Mesenchymal stem cell (in vitro differentiated cells and primary cell): ENCODE results near the gene MKI67.
"Not testable (repeated sequence)": the region's sequence is repeated elsewhere in the genome, so short reads cannot be mapped to it uniquely, and the experiment has no call there.

Experiments
- DNase-seq: peaks from one replicate; pipeline ENCODE4 v3.0.0-alpha.2; 2013
- H2AFZ ChIP-seq: one replicate; pipeline ENCODE4 v1.6.1; 2013; ENCODE audit warnings: low read depth, mild to moderate bottlenecking, control low read depth, inconsistent platforms, low read length, moderate library complexity
- H2AK5ac ChIP-seq: 2 replicates; pipeline ENCODE4 v1.6.1; 2013; ENCODE audit warnings: low read length, moderate library complexity, mild to moderate bottlenecking, inconsistent platforms; ENCODE audit not compliant: severe bottlenecking
- H2BK120ac ChIP-seq: one replicate; pipeline ENCODE4 v1.6.1; 2013; ENCODE audit warnings: low read depth, mild to moderate bottlenecking, inconsistent platforms, low read length, moderate library complexity
- H2BK12ac ChIP-seq, 2 experiments: one replicate each; pipeline ENCODE4 v1.6.1; 2013; ENCODE audit warnings: inconsistent platforms in 2 of 2, low read length in 2 of 2, mild to moderate bottlenecking in 2 of 2, moderate library complexity in 2 of 2, control low read depth in 1 of 2
- H2BK15ac ChIP-seq: one replicate; pipeline ENCODE4 v1.6.1; 2013; ENCODE audit warnings: mild to moderate bottlenecking, low read depth, inconsistent platforms; ENCODE audit not compliant: poor library complexity, severe bottlenecking
- H2BK5ac ChIP-seq: 2 replicates; pipeline ENCODE4 v1.6.1; 2013; ENCODE audit warnings: low read depth, mild to moderate bottlenecking, low read length, control low read depth, inconsistent platforms; ENCODE audit not compliant: poor library complexity, severe bottlenecking
- H3K14ac ChIP-seq, 2 experiments: one replicate each; pipeline ENCODE4 v1.6.1; 2013; ENCODE audit warnings: inconsistent platforms in 2 of 2, low read length in 2 of 2, control low read depth in 1 of 2, mild to moderate bottlenecking in 1 of 2, moderate library complexity in 1 of 2
- H3K18ac ChIP-seq, 2 experiments: one replicate each; pipeline ENCODE4 v1.6.1; 2013; ENCODE audit warnings: inconsistent platforms in 2 of 2, low read length in 2 of 2, control low read depth in 1 of 2, low read depth in 1 of 2, mild to moderate bottlenecking in 1 of 2
- H3K23ac ChIP-seq, 2 experiments: one replicate each; pipeline ENCODE4 v1.6.1; 2013; ENCODE audit warnings: inconsistent platforms in 2 of 2, low read length in 2 of 2, mild to moderate bottlenecking in 2 of 2, moderate library complexity in 2 of 2, control low read depth in 1 of 2
- H3K27ac ChIP-seq: 2 replicates; pipeline ENCODE4 v1.5.1; 2013; ENCODE audit warnings: mild to moderate bottlenecking, moderate library complexity, low read length, control low read depth, inconsistent platforms; ENCODE audit not compliant: poor library complexity, severe bottlenecking
- H3K27me3 ChIP-seq, 2 experiments: 2 replicates each; pipeline versions ENCODE4 v1.6.1 to v1.7.0; 2013; ENCODE audit warnings: low read length in 2 of 2, mild to moderate bottlenecking in 2 of 2, moderate library complexity in 2 of 2, control low read depth in 1 of 2, inconsistent platforms in 1 of 2; ENCODE audit not compliant: control insufficient read depth in 1 of 2, insufficient read depth in 1 of 2
- H3K36me3 ChIP-seq, 2 experiments: 2 replicates each; pipeline versions ENCODE4 v1.6.1 to v1.7.0; 2013; ENCODE audit warnings: low read length in 2 of 2, control low read depth in 1 of 2, inconsistent platforms in 1 of 2, low read depth in 1 of 2, mild to moderate bottlenecking in 1 of 2; ENCODE audit not compliant: insufficient read depth in 2 of 2, control insufficient read depth in 1 of 2
- H3K4ac ChIP-seq, 2 experiments: one replicate each; pipeline ENCODE4 v1.6.1; 2013; ENCODE audit warnings: inconsistent platforms in 2 of 2, low read length in 2 of 2, mild to moderate bottlenecking in 2 of 2, moderate library complexity in 2 of 2, control low read depth in 1 of 2, low read depth in 1 of 2
- H3K4me1 ChIP-seq: 2 replicates; pipeline ENCODE4 v1.6.1; 2013; ENCODE audit warnings: low read depth, low read length, control low read depth; ENCODE audit not compliant: control insufficient read depth, insufficient read depth
- H3K4me2 ChIP-seq: 2 replicates; pipeline ENCODE4 v1.6.1; 2013; ENCODE audit warnings: low read length, mild to moderate bottlenecking, inconsistent platforms; ENCODE audit not compliant: poor library complexity, severe bottlenecking
- H3K4me3 ChIP-seq, 2 experiments: 2 replicates each; pipeline versions ENCODE4 v1.5.1 to v1.7.0; 2013; ENCODE audit warnings: low read length in 2 of 2, mild to moderate bottlenecking in 2 of 2, control low read depth in 1 of 2, low read depth in 1 of 2; ENCODE audit not compliant: insufficient read depth in 1 of 2
- H3K79me1 ChIP-seq: replicated peaks from 2 replicates; pipeline ENCODE4 v1.6.1; 2013; ENCODE audit warnings: mild to moderate bottlenecking, control low read depth, low read length, inconsistent platforms; ENCODE audit not compliant: poor library complexity, severe bottlenecking
- H3K9ac ChIP-seq: 2 replicates; pipeline ENCODE4 v1.7.0; 2013; ENCODE audit warnings: mild to moderate bottlenecking, low read length, moderate library complexity
- H3K9me3 ChIP-seq: 2 replicates; pipeline ENCODE4 v1.7.0; 2013; ENCODE audit warnings: mild to moderate bottlenecking, low read length; ENCODE audit not compliant: control insufficient read depth
- H4K8ac ChIP-seq: one replicate; pipeline ENCODE4 v1.6.1; 2013; ENCODE audit warnings: inconsistent platforms, mild to moderate bottlenecking, low read length, moderate library complexity
- H4K91ac ChIP-seq: one replicate; pipeline ENCODE4 v1.6.1; 2013; ENCODE audit warnings: mild to moderate bottlenecking, low read length, inconsistent platforms
- WGBS: methylation state at CpG from one replicate; pipeline ENCODE4 v1.1.7; 2013; ENCODE audit warnings: mixed read lengths; 5-methylcytosine and 5-hydroxymethylcytosine counted together

The MKI67 gene

GRCh38 chr10:128138429-128138828 lies 12.2 kb upstream of the MKI67 start:
- not testable (repeated sequence) for H4K91ac ChIP-seq, H3K18ac ChIP-seq, H2BK120ac ChIP-seq, H3K9me3 ChIP-seq, DNase-seq, H3K4me3 ChIP-seq, H3K4me1 ChIP-seq, H2AFZ ChIP-seq, H3K4ac ChIP-seq, H3K4me2 ChIP-seq, H4K8ac ChIP-seq, H3K14ac ChIP-seq, H3K36me3 ChIP-seq, H2BK12ac ChIP-seq, H2AK5ac ChIP-seq, H3K27me3 ChIP-seq, H2BK15ac ChIP-seq, H3K9ac ChIP-seq, H3K27ac ChIP-seq, H2BK5ac ChIP-seq, H3K79me1 ChIP-seq, H3K23ac ChIP-seq
- 92% methylated on average over 11 of the region's 11 CpGs for WGBS

- Histone ChIP-seq H2AFZ (no peak overlapping the region), H2BK5ac (no peak overlapping the region), H2BK120ac (no peak overlapping the region), H3K9me3 (no peaks in the 10 kb centered on the region), H3K79me1 (no peaks in the 10 kb centered on the region), H3K4me3 (no peak overlapping the region), H2AK5ac (no peak overlapping the region), H3K14ac (no peak overlapping the region), H3K27me3 (peaks cover 0 to 9% of the 10 kb centered on the region in 2 experiments), H3K4me2 (no peak overlapping the region), H3K4ac (no peak overlapping the region), H3K36me3 (no peaks in the 10 kb centered on the region), H2BK15ac (no peak overlapping the region), H3K27ac (no peak overlapping the region), H3K4me1 (peaks cover 1% of the 10 kb centered on the region), H2BK12ac (no peak overlapping the region), H4K8ac (no peak overlapping the region), H3K23ac (no peak overlapping the region), H4K91ac (no peak overlapping the region), H3K9ac (no peak overlapping the region), H3K18ac (no peak overlapping the region)
- 70% methylated on average over 1 of the region's 1 CpG for WGBS
- DNase-seq, result no peak
Observed at GRCh38 chr10:128137877-128138276, 11.7 kb upstream of the MKI67 start.

DNA sequence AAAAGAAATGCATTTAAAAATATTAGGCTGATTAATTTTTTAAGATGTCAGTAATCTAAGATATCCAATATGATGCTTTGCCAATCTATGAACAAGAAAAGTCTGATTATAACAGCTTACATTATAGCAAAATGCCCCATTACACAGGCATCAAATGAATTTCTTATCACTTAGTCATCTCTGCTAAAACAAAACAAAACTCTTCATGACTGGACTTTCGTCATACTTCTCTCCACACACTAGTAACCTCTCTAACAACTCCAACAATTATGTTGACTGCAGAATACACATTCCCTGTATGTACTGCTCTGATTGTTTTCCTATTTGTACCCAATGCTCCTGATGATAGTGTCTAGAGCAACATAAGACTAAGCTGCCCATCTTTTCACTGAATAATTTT lies 3.8 kb upstream of the MKI67 start:
- H3K79me1 ChIP-seq, result peaks cover 4% of the 10 kb centered on the region
- H3K4me2 ChIP-seq, result no peak overlapping the region
- no peaks in the 10 kb centered on the region for H3K36me3 ChIP-seq
- 23% methylated on average over 1 of the region's 1 CpG for WGBS
- H3K4me1 ChIP-seq, result peaks cover 8% of the 10 kb centered on the region
- H3K9ac ChIP-seq, result no peak overlapping the region
- H2BK5ac ChIP-seq, result no peak overlapping the region
- no peak overlapping the region for H2AK5ac ChIP-seq
- DNase-seq, result peak; percentile 47
- no peaks in the 10 kb centered on the region for H3K9me3 ChIP-seq
- H2BK12ac ChIP-seq, result no peak overlapping the region
- no peak overlapping the region for H2AFZ ChIP-seq
- H3K23ac ChIP-seq, result no peak overlapping the region
- H4K91ac ChIP-seq, result no peak overlapping the region
- no peak overlapping the region for H3K27ac ChIP-seq
- no peak overlapping the region for H2BK15ac ChIP-seq
- H3K4me3 ChIP-seq, result no peak overlapping the region
- H3K18ac ChIP-seq, result no peak overlapping the region
- no peak overlapping the region for H3K4ac ChIP-seq
- H3K27me3 ChIP-seq, result peaks cover 0 to 4% of the 10 kb centered on the region in 2 experiments
- no peak overlapping the region for H4K8ac ChIP-seq
- no peak overlapping the region for H3K14ac ChIP-seq
- H2BK120ac ChIP-seq, result no peak overlapping the region

DNA sequence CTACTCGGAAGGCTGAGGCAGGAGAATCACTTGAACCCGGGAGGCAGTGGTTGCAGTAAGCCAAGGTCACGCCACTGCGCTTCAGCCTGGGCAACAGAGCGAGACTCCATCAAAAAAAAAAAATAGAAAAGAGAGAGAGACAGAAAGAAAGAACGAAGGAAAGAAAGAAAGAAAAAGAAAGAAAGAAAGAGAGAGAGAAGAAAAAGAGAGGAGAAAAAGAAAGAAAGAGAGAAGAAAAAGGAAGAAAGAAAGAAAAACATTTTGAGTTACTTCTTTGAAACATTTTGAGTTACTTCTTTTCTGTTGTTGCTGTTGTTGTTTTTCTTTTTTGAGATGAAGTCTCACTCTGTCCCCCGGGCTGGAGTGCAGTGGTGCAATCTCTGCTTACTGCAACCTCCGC lies 2.4 kb upstream of the MKI67 start:
- H3K27ac ChIP-seq, result no peak overlapping the region
- no peak overlapping the region for H2BK120ac ChIP-seq
- no peak overlapping the region for H3K4ac ChIP-seq
- H3K18ac ChIP-seq, result no peak overlapping the region
- H4K91ac ChIP-seq, result no peak overlapping the region
- peaks cover 16% of the 10 kb centered on the region for H3K4me1 ChIP-seq
- WGBS, result 82% methylated on average over 7 of the region's 8 CpGs
- H3K79me1 ChIP-seq, result peaks cover 4% of the 10 kb centered on the region
- no peak overlapping the region for H3K23ac ChIP-seq
- H3K9me3 ChIP-seq, result no peaks in the 10 kb centered on the region
- H3K14ac ChIP-seq, result no peak overlapping the region
- no peak overlapping the region for H2AFZ ChIP-seq
- H2BK15ac ChIP-seq, result no peak overlapping the region
- DNase-seq, result no peak
- no peak overlapping the region for H3K4me2 ChIP-seq
- no peak overlapping the region for H2BK12ac ChIP-seq
- no peaks in the 10 kb centered on the region for H3K36me3 ChIP-seq
- no peak overlapping the region for H4K8ac ChIP-seq
- H3K9ac ChIP-seq, result no peak overlapping the region
- no peak overlapping the region for H2AK5ac ChIP-seq
- peaks cover 0 to 4% of the 10 kb centered on the region in 2 experiments for H3K27me3 ChIP-seq
- H3K4me3 ChIP-seq, result no peak overlapping the region
- H2BK5ac ChIP-seq, result no peak overlapping the region
